Activated CD4-positive, alpha-beta T cell treated with anti-CD3 and anti-CD28 coated beads, Interleukin-2, amount 10 ng/mL, durations not matched to agents 24 days and 14 days (primary cell): ENCODE data around the gene GIGYF2. TPM values are rescaled to one million over a fixed set of nuclear protein-coding genes. Genes with fewer than 3 reads are reported as not detected.

Experiments
- DNase-seq: peaks from one replicate; pipeline ENCODE4 v3.0.0; 2022
- H3K27ac Mint-ChIP-seq: one replicate; pipeline ENCODE4 v1.8.0; 2022; ENCODE audit warnings: mild to moderate bottlenecking, mixed read lengths
- H3K27me3 Mint-ChIP-seq: one replicate; pipeline ENCODE4 v1.8.0; 2022; ENCODE audit warnings: mixed read lengths
- H3K36me3 Mint-ChIP-seq: one replicate; pipeline ENCODE4 v1.8.0; 2022; ENCODE audit warnings: low read depth, mild to moderate bottlenecking, mixed read lengths
- H3K4me1 Mint-ChIP-seq: one replicate; pipeline ENCODE4 v1.8.0; 2021; ENCODE audit warnings: mixed read lengths
- H3K4me3 Mint-ChIP-seq: one replicate; pipeline ENCODE4 v1.8.0; 2022; ENCODE audit warnings: mild to moderate bottlenecking, moderate library complexity, mixed read lengths
- H3K9me3 Mint-ChIP-seq: one replicate; pipeline ENCODE4 v1.8.0; 2021; ENCODE audit warnings: mixed read lengths
- intact Hi-C: fragments of 100-400 bp; cut with micrococcal nuclease; formaldehyde crosslinking; loops from one replicate; pipeline ENCODE4 v1.15.1; 2023
- total RNA-seq: library from RNA; stranded (reverse); gene quantifications from 2 replicates; pipeline ENCODE4 v1.2.3, GENCODE V29; 2022

Gene GIGYF2
- total RNA-seq, 1 donor from 2014 or later = 72.0 TPM

- Mint-ChIP-seq H3K27me3 (no peaks in the 10 kb centered on the region), H3K9me3 (no peaks in the 10 kb centered on the region), H3K4me1 (peaks cover 4% of the 10 kb centered on the region), H3K36me3 (peaks cover 52% of the 10 kb centered on the region), H3K27ac (no peak overlapping the region), H3K4me3 (no peak overlapping the region)
- intact Hi-C loops = no loop called here
- no peak for DNase-seq
These were observed 157.0 kb downstream of the GIGYF2 start for GRCh38 chr2:232854082-232854481.

GRCh38 chr2:232857158-232857563 lies 160.0 kb downstream of the GIGYF2 start:
- H3K27ac Mint-ChIP-seq = no peak overlapping the region
- intact Hi-C loops = no loop called here
- H3K4me3 Mint-ChIP-seq = no peak overlapping the region
- DNase-seq = no peak
- H3K9me3 Mint-ChIP-seq = no peaks in the 10 kb centered on the region
- peaks cover 50% of the 10 kb centered on the region for H3K36me3 Mint-ChIP-seq
- peaks cover 4% of the 10 kb centered on the region for H3K4me1 Mint-ChIP-seq
- H3K27me3 Mint-ChIP-seq = no peaks in the 10 kb centered on the region

GRCh38 chr2:232859385-232859916 lies 162.3 kb downstream of the GIGYF2 start:
- Mint-ChIP-seq H3K9me3 (no peaks in the 10 kb centered on the region), H3K4me1 (no peaks in the 10 kb centered on the region), H3K27ac (no peak overlapping the region), H3K27me3 (no peaks in the 10 kb centered on the region), H3K4me3 (no peak overlapping the region), H3K36me3 (peaks cover 44% of the 10 kb centered on the region)
- DNase-seq = no peak
- intact Hi-C loops = no loop called here

- no peaks in the 10 kb centered on the region for H3K4me1 Mint-ChIP-seq
- H3K9me3 Mint-ChIP-seq = no peaks in the 10 kb centered on the region
- no peaks in the 10 kb centered on the region for H3K27me3 Mint-ChIP-seq
- H3K36me3 Mint-ChIP-seq = peaks cover 39% of the 10 kb centered on the region
- intact Hi-C loops = no loop called here
- H3K4me3 Mint-ChIP-seq = no peak overlapping the region
- H3K27ac Mint-ChIP-seq = no peak overlapping the region
- no peak for DNase-seq
These were observed 163.6 kb downstream of the GIGYF2 start for GRCh38 chr2:232860593-232861241.

GRCh38 chr2:232861353-232861752 lies 164.2 kb downstream of the GIGYF2 start:
- H3K36me3 Mint-ChIP-seq = peaks cover 36% of the 10 kb centered on the region
- H3K4me1 Mint-ChIP-seq = no peaks in the 10 kb centered on the region
- intact Hi-C loops = no loop called here
- H3K9me3 Mint-ChIP-seq = no peaks in the 10 kb centered on the region
- H3K27me3 Mint-ChIP-seq = no peaks in the 10 kb centered on the region
- no peak overlapping the region for H3K27ac Mint-ChIP-seq
- DNase-seq = no peak
- no peak overlapping the region for H3K4me3 Mint-ChIP-seq

- Mint-ChIP-seq H3K4me3 (no peak overlapping the region), H3K27ac (no peak overlapping the region), H3K36me3 (peaks cover 19% of the 10 kb centered on the region), H3K9me3 (no peaks in the 10 kb centered on the region), H3K27me3 (no peaks in the 10 kb centered on the region), H3K4me1 (no peaks in the 10 kb centered on the region)
- intact Hi-C loops = no loop called here
- DNase-seq = no peak
These were observed 166.9 kb downstream of the GIGYF2 start for GRCh38 chr2:232863996-232864395.

GRCh38 chr2:232865165-232865564 lies 168.0 kb downstream of the GIGYF2 start:
- intact Hi-C loops = no loop called here
- Mint-ChIP-seq H3K36me3 (peaks cover 12% of the 10 kb centered on the region), H3K9me3 (no peaks in the 10 kb centered on the region), H3K4me1 (no peaks in the 10 kb centered on the region), H3K27ac (no peak overlapping the region), H3K27me3 (no peaks in the 10 kb centered on the region), H3K4me3 (no peak overlapping the region)
- no peak for DNase-seq

GRCh38 chr2:232866104-232866503 lies 169.0 kb downstream of the GIGYF2 start:
- intact Hi-C loops = no loop called here

GRCh38 chr2:232869138-232870017 lies 172.2 kb downstream of the GIGYF2 start:
- no peak overlapping the region for H3K27ac Mint-ChIP-seq
- intact Hi-C loops = no loop called here
- H3K27me3 Mint-ChIP-seq = no peaks in the 10 kb centered on the region
- peaks cover 1% of the 10 kb centered on the region for H3K36me3 Mint-ChIP-seq
- H3K4me3 Mint-ChIP-seq = no peak overlapping the region
- no peak for DNase-seq
- H3K4me1 Mint-ChIP-seq = no peaks in the 10 kb centered on the region
- H3K9me3 Mint-ChIP-seq = no peaks in the 10 kb centered on the region

More at GRCh38 chr2:232866104-232866503, 169.0 kb downstream of the GIGYF2 start:
- Mint-ChIP-seq H3K4me1 (no peaks in the 10 kb centered on the region), H3K27ac (no peak overlapping the region), H3K4me3 (no peak overlapping the region), H3K27me3 (no peaks in the 10 kb centered on the region), H3K36me3 (peaks cover 6% of the 10 kb centered on the region), H3K9me3 (no peaks in the 10 kb centered on the region)
- DNase-seq = no peak

- intact Hi-C loops = no loop called here
- H3K4me1 Mint-ChIP-seq = peaks cover 2% of the 10 kb centered on the region
- peaks cover 1% of the 10 kb centered on the region for H3K36me3 Mint-ChIP-seq
- H3K27me3 Mint-ChIP-seq = peaks cover 3% of the 10 kb centered on the region
- no peak within 1 kb of the TSS for H3K27ac Mint-ChIP-seq
- H3K9me3 Mint-ChIP-seq = no peaks in the 10 kb centered on the region
- no peak within 1 kb of the TSS for H3K4me3 Mint-ChIP-seq
- no peak for DNase-seq
These were observed 173.1 kb downstream of the GIGYF2 start, which contains the start of gene SNORC for GRCh38 chr2:232870018-232870765. Gene SNORC, plus strand, starts transcription at chr2:232870264. Its CDS starts 78 bp downstream, at chr2:232870342.

- peaks cover 8% of the 10 kb centered on the region for H3K27me3 Mint-ChIP-seq
- H3K27ac Mint-ChIP-seq = no peak overlapping the region
- H3K4me1 Mint-ChIP-seq = peaks cover 5% of the 10 kb centered on the region
- no peaks in the 10 kb centered on the region for H3K9me3 Mint-ChIP-seq
- intact Hi-C loops = no loop called here
- no peak overlapping the region for H3K4me3 Mint-ChIP-seq
- peaks cover 1% of the 10 kb centered on the region for H3K36me3 Mint-ChIP-seq
- no peak for DNase-seq
These were observed 173.7 kb downstream of the GIGYF2 start for GRCh38 chr2:232870766-232871371.

- Mint-ChIP-seq H3K36me3 (peaks cover 1% of the 10 kb centered on the region), H3K27me3 (peaks cover 8% of the 10 kb centered on the region), H3K4me3 (no peak overlapping the region), H3K9me3 (no peaks in the 10 kb centered on the region), H3K4me1 (peaks cover 5% of the 10 kb centered on the region), H3K27ac (no peak overlapping the region)
- intact Hi-C loops = no loop called here
- no peak for DNase-seq
These were observed 174.3 kb downstream of the GIGYF2 start for GRCh38 chr2:232871418-232871834.
